ENCODE measurements around the gene TBC1D14. TPM values are rescaled to one million over a fixed set of nuclear protein-coding genes. Genes with fewer than 3 reads are reported as not detected.
A peak's percentile ranks its signal among the peaks of the same experiment; 100 is the strongest.

The TBC1D14 gene
- total and polyA plus RNA-seq, 7 donors: 19.2 to 46.4 (median 29.5) TPM

GRCh38 chr4:6932475-6932874 lies 22.8 kb downstream of the TBC1D14 start:
- Histone ChIP-seq H3K9me3 (no peaks in the 10 kb centered on the region), H3K27ac (no peak overlapping the region), H3K27me3 (no peaks in the 10 kb centered on the region), H3K4me1 (peaks cover 0 to 24% (median 0%) of the 10 kb centered on the region in 4 donors), H3K4me3 (no peak overlapping the region), H3K36me3 (no peaks in the 10 kb centered on the region)
- WGBS, 2 donors: 95 to 96% methylated on average over 3 of the region's 3 CpGs
- intact Hi-C loops (cut with DNase I): no loop called here
- no peak for TF ChIP-seq EP300 (IDR thresholded peaks at IDR 0.05)
- DNase-seq: no peak

GRCh38 chr4:6932918-6933317 lies 23.3 kb downstream of the TBC1D14 start:
- H3K27ac ChIP-seq: no peak overlapping the region
- WGBS, 2 donors: 79 to 85% methylated on average over 3 of the region's 3 CpGs
- no peak for DNase-seq
- no peaks in the 10 kb centered on the region for H3K9me3 ChIP-seq
- H3K27me3 ChIP-seq: no peaks in the 10 kb centered on the region
- TF ChIP-seq POLR2A (IDR thresholded peaks at IDR 0.05) (no peak), EP300 (IDR thresholded peaks at IDR 0.05) (no peak), CTCF (IDR thresholded peaks at IDR 0.05) (no peak), POLR2AphosphoS5 (IDR thresholded peaks at IDR 0.05) (no peak)
- peaks cover 0 to 20% (median 0%) of the 10 kb centered on the region in 4 donors for H3K4me1 ChIP-seq
- no peak overlapping the region for H3K4me3 ChIP-seq
- no peaks in the 10 kb centered on the region for H3K36me3 ChIP-seq
- intact Hi-C loops (cut with DNase I): no loop called here

GRCh38 chr4:6933691-6934430 lies 24.2 kb downstream of the TBC1D14 start:
- Histone ChIP-seq H3K36me3 (no peaks in the 10 kb centered on the region), H3K9me3 (no peaks in the 10 kb centered on the region), H3K27ac (no peak overlapping the region), H3K4me3 (no peak overlapping the region), H3K4me1 (peaks cover 0 to 16% (median 0%) of the 10 kb centered on the region in 4 donors), H3K27me3 (no peaks in the 10 kb centered on the region)
- 91 to 95% methylated on average over 9 of the region's 9 CpGs for WGBS, 2 donors
- TF ChIP-seq EP300 (IDR thresholded peaks at IDR 0.05): no peak
- TF ChIP-seq POLR2AphosphoS5 (IDR thresholded peaks at IDR 0.05): no peak
- no peak for TF ChIP-seq POLR2A (IDR thresholded peaks at IDR 0.05)
- TF ChIP-seq CTCF (IDR thresholded peaks at IDR 0.05): no peak
- intact Hi-C loops (cut with DNase I): no loop called here
- no peak for DNase-seq

GRCh38 chr4:6935965-6936364 lies 26.3 kb downstream of the TBC1D14 start:
- no peak for DNase-seq
- H3K36me3 ChIP-seq: no peaks in the 10 kb centered on the region
- intact Hi-C loops (cut with DNase I): no loop called here
- H3K27ac ChIP-seq: no peak overlapping the region
- no peak overlapping the region for H3K4me3 ChIP-seq
- WGBS, 2 donors: 40 to 70% methylated on average over 4 of the region's 4 CpGs
- peaks cover 0 to 3% (median 0%) of the 10 kb centered on the region in 4 donors for H3K4me1 ChIP-seq
- TF ChIP-seq POLR2AphosphoS5 (IDR thresholded peaks at IDR 0.05): no peak
- TF ChIP-seq CTCF (IDR thresholded peaks at IDR 0.05): no peak
- TF ChIP-seq EP300 (IDR thresholded peaks at IDR 0.05): no peak
- TF ChIP-seq POLR2A (IDR thresholded peaks at IDR 0.05): no peak
- no peaks in the 10 kb centered on the region for H3K9me3 ChIP-seq
- no peaks in the 10 kb centered on the region for H3K27me3 ChIP-seq

GRCh38 chr4:6937201-6937600 lies 27.6 kb downstream of the TBC1D14 start:
- Histone ChIP-seq H3K27me3 (no peaks in the 10 kb centered on the region), H3K4me3 (no peak overlapping the region), H3K4me1 (peaks cover 0 to 11% (median 10%) of the 10 kb centered on the region in 4 donors), H3K36me3 (no peaks in the 10 kb centered on the region), H3K27ac (peak overlapping the region in 2 of 4 donors; percentile 42 to 51), H3K9me3 (no peaks in the 10 kb centered on the region)
- no peak for DNase-seq
- WGBS, 2 donors: 76 to 86% methylated on average over 6 of the region's 6 CpGs
- TF ChIP-seq POLR2A (IDR thresholded peaks at IDR 0.05): no peak
- intact Hi-C loops (cut with DNase I): no loop called here

- no peak for DNase-seq
- intact Hi-C loops (cut with DNase I): no loop called here
- no peak overlapping the region for H3K4me3 ChIP-seq
- H3K9me3 ChIP-seq: no peaks in the 10 kb centered on the region
- TF ChIP-seq POLR2A (IDR thresholded peaks at IDR 0.05) (no peak), CTCF (IDR thresholded peaks at IDR 0.05) (no peak), POLR2AphosphoS5 (IDR thresholded peaks at IDR 0.05) (no peak)
- peaks cover 0 to 17% (median 14%) of the 10 kb centered on the region in 4 donors for H3K4me1 ChIP-seq
- H3K27me3 ChIP-seq: no peaks in the 10 kb centered on the region
- no peaks in the 10 kb centered on the region for H3K36me3 ChIP-seq
- H3K27ac ChIP-seq: peak overlapping the region; percentile 12 to 51 (median 38)
- WGBS, 2 donors: 77 to 82% methylated on average over 17 of the region's 17 CpGs
Measured at GRCh38 chr4:6937754-6938153, 28.1 kb downstream of the TBC1D14 start.

Measured in sigmoid colon (tissue), 7 donors.